ENCODE data around the gene EPPIN. TPM values are rescaled to one million over a fixed set of nuclear protein-coding genes. Genes with fewer than 3 reads are reported as not detected.

The EPPIN gene
- not detected for total RNA-seq
- long read RNA-seq = 0 reads

GRCh38 chr20:45547206-45547770, at the start of gene EPPIN:
EPPIN (minus strand) TSS chr20:45547401; CDS start chr20:45547357, 44 bp downstream.
- ATAC-seq (no peak), DNase-seq (no peak)
- H3K9me3 ChIP-seq = no peaks in the 10 kb centered on the region
- H3K27ac ChIP-seq = no peak within 1 kb of the TSS
- TF ChIP-seq CTCF (IDR thresholded peaks at IDR 0.05) = no peak
- intact Hi-C loops (cut with DNase I) = loop anchor here (10.0 kb wide), 1 partner anchor 228 kb away; no protein-coding TSS in a partner anchor
- no peak within 1 kb of the TSS for H3K4me3 ChIP-seq
- H3K4me1 ChIP-seq = no peaks in the 10 kb centered on the region
- H3K36me3 ChIP-seq = no peaks in the 10 kb centered on the region
- H3K27me3 ChIP-seq = no peaks in the 10 kb centered on the region

GRCh38 chr20:45595235-45595634, 48.0 kb upstream of the EPPIN start:
- H3K36me3 ChIP-seq = no peaks in the 10 kb centered on the region
- no peak overlapping the region for H3K27ac ChIP-seq
- no peak overlapping the region for H3K4me3 ChIP-seq
- TF ChIP-seq CTCF (IDR thresholded peaks at IDR 0.05) = no peak
- intact Hi-C loops (cut with DNase I) = no loop called here
- peak; percentile 29 for ATAC-seq
- no peak for DNase-seq
- H3K4me1 ChIP-seq = peaks cover 5% of the 10 kb centered on the region
- H3K27me3 ChIP-seq = no peaks in the 10 kb centered on the region
- no peaks in the 10 kb centered on the region for H3K9me3 ChIP-seq

- no peak for ATAC-seq
- intact Hi-C loops (cut with DNase I) = no loop called here
- Histone ChIP-seq H3K36me3 (no peaks in the 10 kb centered on the region), H3K4me3 (no peak overlapping the region), H3K27me3 (no peaks in the 10 kb centered on the region), H3K27ac (no peak overlapping the region), H3K9me3 (no peaks in the 10 kb centered on the region), H3K4me1 (peaks cover 5% of the 10 kb centered on the region)
- TF ChIP-seq CTCF (IDR thresholded peaks at IDR 0.05) = no peak
- DNase-seq = no peak
Measured at GRCh38 chr20:45593498-45593897, 46.3 kb upstream of the EPPIN start.

- TF ChIP-seq CTCF (IDR thresholded peaks at IDR 0.05) = peak; percentile 54
- no peaks in the 10 kb centered on the region for H3K36me3 ChIP-seq
- intact Hi-C loops (cut with DNase I) = no loop called here
- H3K27me3 ChIP-seq = no peaks in the 10 kb centered on the region
- no peaks in the 10 kb centered on the region for H3K9me3 ChIP-seq
- ATAC-seq = peak; percentile 85
- H3K4me3 ChIP-seq = no peak overlapping the region
- H3K4me1 ChIP-seq = peaks cover 5% of the 10 kb centered on the region
- no peak overlapping the region for H3K27ac ChIP-seq
- no peak for DNase-seq
Measured at GRCh38 chr20:45592574-45593189, 45.5 kb upstream of the EPPIN start.

- TF ChIP-seq CTCF (IDR thresholded peaks at IDR 0.05) = no peak
- no peaks in the 10 kb centered on the region for H3K36me3 ChIP-seq
- no peaks in the 10 kb centered on the region for H3K4me1 ChIP-seq
- DNase-seq = no peak
- no peaks in the 10 kb centered on the region for H3K9me3 ChIP-seq
- no peak overlapping the region for H3K27ac ChIP-seq
- ATAC-seq = no peak
- H3K27me3 ChIP-seq = no peaks in the 10 kb centered on the region
- H3K4me3 ChIP-seq = no peak overlapping the region
- intact Hi-C loops (cut with DNase I) = no loop called here
Measured at GRCh38 chr20:45589725-45590124, 42.5 kb upstream of the EPPIN start.
